GM18909 (cell line): ENCODE measurements around the gene ZNF628.

Experiments used
- ATAC-seq: cut with Tn5 transposase; IDR thresholded peaks from one replicate; pipeline ENCODE4 v1.9.1; 2021; ENCODE audit warnings: mild to moderate bottlenecking; ENCODE audit not compliant: unreplicated experiment, poor library complexity

ZNF628 gene

DNA sequence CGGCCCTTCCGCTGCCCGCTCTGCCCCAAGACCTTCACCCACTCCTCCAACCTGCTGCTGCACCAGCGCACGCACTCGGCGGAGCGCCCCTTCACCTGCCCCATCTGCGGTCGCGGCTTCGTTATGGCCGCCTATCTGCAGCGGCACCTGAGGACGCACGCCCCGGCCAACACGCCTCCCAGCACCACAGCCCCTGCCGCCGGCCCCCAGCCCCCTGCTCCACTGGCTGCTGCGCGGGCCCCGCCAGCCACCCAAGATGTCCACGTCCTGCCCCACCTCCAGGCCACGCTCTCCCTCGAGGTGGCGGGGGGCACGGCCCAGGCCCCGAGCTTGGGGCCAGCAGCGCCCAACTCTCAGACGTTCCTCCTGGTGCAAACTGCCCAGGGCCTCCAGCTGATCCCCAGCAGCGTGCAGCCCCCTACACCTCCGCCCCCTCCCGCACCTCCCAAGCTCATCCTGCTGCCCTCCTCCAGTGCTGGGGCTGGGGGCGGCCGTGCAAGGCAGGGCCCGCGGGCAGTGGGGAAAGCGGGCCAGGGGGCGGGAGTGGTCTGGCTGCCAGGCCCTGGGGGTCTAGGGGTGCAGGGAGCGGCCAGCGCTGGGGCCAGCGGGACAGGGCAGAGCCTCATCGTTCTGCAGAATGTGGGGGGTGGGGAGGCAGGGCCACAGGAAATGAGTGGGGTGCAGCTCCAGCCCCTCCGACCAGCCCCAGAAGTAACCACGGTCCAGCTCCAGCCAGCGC is 6.7 kb downstream of the ZNF628 start:
- no peak for ATAC-seq

DNA sequence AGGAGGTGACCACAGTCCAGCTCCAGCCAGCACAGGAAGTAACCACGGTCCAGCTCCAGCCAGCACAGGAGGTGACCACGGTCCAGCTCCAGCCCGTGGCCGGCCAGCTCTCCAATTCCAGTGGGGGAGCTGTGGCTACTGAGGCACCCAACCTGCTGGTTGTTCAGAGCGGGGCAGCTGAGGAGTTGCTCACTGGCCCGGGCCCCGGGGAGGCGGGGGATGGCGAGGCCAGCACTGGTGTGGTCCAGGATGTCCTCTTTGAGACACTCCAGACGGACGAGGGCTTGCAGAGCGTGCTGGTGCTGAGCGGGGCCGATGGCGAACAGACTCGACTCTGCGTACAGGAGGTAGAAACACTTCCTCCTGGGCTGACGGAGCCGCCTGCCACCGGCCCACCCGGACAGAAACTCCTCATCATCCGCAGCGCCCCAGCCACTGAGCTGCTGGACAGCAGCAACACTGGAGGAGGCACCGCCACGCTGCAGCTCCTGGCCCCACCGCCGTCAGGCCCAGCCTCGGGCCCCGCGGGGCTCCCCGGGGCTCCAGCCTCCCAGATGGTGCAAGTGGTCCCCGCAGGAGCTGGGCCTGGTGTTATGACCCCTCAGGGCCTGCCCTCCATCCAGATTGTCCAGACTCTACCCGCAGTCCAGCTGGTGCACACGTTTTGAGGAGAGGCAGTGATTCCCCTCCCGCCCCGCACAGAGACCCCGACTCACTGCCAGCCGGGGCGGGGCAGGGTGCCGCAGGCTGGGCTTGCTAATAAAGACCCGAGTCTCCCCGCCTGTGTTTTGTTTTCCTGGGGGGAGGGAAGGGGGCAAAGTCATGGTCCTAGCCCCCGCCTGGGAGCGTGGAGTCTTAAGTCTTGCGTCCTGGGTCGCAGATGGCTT is 7.5 kb downstream of the ZNF628 start:
- ATAC-seq, result no peak

DNA sequence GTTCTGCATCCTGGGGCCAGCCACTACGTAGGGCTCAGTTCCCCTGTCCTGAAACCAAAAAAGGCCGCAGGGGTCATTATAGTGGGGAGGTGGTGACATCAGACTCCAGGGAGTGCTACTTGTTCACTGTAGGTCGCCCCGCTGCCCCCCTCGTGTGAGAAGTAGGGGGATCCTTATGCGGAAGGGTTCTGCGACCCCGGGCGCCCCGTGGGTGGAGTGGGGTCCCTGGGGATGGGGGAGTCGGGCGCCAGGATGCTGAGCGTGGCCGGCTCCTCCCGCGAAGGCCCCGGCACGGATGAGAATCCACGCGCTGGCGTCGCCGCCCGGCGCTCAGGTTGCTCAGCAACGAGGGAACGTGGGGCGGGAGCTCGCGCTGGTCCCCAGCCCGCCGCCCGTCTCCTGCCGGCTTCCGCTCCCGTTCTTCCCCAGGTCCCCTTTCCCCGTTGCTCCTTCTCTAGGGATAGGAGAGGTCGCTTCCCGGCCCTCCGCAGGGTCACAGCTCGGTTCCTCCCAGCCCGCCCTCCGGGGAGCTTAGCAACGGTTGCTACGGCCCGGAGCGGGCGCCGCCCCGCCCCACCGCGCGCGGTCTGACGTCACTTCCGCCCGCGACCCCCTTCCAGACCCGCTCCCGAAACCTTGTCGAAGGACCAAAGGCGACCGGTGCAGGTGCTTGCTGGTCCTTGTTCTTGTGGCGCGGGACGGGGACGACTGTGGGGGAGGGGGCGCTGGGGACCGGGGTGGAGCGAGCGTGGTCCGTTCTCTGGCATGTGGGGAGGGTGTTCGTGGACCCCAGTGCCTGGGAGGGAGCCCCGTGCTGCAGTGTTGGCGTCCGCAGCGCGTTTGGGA is 8.4 kb downstream of the ZNF628 start, which contains the start of gene NAT14:
Gene NAT14 (plus strand): TSS at position 596 of the 846 bp plus-strand sequence. CDS start 521 bp downstream, outside the sequence.
- ATAC-seq, result peak; percentile 61

DNA sequence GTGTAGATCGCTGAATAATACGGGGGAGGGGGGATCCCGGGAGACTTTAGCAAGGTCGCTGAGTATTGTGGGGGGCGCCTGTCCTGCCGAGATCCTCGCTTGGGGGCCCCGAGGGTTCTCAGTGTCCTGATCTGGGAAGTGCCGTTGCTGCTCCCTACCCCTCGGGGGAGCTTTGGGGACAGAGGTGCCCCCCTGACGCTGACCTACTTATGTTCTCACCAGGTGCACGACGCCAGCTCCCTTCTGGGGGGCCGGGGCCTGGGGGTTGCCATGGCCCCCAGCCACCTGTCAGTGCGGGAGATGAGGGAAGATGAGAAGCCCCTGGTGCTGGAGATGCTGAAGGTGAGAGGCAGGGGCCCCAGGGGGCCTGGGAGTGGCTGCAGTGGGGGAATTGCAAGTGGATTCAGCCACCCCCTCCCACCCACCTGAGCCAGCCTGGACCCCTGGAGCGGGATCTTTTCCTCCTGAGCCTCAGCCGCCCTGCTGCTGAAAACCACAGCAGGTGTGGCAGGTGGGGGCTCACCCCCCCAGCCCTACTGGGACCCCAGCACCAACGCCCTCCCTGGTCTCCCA is 9.1 kb downstream of the ZNF628 start:
- no peak for ATAC-seq

GRCh38 chr19:55486043-55486970 is 9.9 kb downstream of the ZNF628 start:
- ATAC-seq, result no peak

DNA sequence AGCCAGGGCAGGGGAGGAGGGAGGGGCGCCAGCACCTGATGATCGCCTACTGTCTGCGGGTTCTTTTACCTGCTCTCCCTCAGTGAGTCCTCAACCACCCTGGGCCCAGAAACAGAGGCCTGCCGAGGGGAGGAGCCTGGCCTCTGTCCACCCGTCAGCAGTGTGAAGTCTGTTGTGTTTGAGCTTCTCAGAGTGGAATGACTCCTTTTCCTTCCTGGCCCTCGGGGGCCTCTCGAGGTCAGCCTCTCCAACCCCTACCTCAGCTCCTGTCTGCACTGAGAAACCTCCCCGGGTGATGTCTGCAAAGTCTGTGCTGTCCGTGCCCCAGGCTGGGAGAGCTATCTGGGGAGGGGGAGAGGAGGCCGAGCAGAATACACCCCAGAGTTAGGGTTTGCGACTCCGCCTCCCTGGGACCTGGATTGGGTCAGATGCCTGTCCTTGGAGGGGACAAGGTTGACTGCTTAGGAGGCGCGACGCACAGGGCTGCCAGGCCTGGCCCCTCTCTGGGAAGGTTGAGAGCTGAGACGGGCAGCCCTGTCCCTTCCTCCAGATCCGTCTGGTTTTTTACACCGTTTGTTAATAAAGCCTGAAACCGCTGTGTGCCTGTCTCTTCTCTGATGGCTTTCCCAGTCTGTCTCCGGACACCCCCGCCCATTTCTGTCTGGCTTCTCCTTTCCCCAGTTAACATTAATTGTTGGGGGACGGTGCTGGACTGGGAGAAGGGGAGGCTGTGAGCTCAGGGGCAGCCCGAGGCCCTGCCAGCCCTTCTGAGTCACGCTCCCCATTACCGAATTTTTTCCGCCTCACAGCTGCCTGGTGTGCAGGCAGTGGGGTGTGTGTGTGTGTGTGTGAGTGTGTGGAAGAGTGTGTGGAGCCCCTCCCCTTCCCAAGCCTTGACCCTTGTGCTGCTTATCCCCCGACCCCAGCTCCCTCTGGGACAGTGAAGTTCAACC is 10.8 kb downstream of the ZNF628 start:
- ATAC-seq, result no peak

GRCh38 chr19:55487924-55488687 is 11.7 kb downstream of the ZNF628 start, which contains the start of gene SSC5D:
TSS of gene SSC5D (plus strand) at chr19:55488436. CDS start at chr19:55488590, 154 bp downstream.
- ATAC-seq, result no peak

- ATAC-seq, result no peak
These were observed 12.7 kb downstream of the ZNF628 start for GRCh38 chr19:55488986-55489710.

- no peak for ATAC-seq
These were observed 13.5 kb downstream of the ZNF628 start for GRCh38 chr19:55489711-55490477.

DNA sequence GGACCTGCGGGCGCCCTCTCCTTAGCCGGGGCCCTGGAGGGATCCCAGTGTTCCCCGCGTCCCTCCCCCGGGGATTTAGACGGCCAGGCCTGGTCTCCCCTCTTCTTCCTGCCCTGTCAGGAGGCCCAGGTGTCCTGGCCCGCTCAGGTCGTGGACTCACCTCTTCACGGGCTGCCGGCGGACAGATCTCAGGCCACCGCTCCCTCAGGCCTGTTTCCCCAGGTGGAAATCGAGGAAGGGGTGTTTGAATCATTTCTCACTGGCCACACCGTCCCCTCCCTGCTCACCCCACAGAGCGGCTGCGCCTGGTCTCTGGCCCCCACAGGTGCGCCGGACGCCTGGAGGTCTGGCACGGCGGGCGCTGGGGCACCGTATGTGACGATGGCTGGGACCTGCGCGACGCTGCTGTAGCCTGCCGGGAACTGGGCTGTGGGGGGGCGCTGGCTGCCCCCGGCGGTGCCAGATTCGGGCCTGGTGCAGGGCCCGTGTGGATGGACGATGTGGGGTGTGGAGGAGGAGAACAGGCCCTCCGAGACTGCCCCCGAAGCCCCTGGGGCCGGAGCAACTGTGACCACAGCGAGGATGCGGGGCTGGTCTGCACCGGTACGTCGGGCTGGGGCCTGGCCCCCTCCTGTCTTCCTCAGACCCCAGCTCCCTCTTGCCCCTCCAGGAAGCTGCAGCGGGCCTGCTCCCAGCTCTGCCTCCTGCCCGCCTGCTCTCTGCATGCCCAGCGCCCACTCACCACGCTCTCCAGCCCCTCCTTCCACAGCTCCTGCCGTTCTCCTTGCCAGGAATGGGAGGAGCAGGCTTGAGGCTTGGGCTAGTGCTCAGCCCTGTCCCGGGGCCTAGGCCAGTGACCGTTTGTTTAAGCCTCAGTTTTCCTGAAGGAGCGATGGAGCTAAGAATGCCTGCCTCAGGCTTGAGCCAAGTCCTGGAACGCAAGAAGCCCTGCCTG is 14.3 kb downstream of the ZNF628 start:
- no peak for ATAC-seq

DNA sequence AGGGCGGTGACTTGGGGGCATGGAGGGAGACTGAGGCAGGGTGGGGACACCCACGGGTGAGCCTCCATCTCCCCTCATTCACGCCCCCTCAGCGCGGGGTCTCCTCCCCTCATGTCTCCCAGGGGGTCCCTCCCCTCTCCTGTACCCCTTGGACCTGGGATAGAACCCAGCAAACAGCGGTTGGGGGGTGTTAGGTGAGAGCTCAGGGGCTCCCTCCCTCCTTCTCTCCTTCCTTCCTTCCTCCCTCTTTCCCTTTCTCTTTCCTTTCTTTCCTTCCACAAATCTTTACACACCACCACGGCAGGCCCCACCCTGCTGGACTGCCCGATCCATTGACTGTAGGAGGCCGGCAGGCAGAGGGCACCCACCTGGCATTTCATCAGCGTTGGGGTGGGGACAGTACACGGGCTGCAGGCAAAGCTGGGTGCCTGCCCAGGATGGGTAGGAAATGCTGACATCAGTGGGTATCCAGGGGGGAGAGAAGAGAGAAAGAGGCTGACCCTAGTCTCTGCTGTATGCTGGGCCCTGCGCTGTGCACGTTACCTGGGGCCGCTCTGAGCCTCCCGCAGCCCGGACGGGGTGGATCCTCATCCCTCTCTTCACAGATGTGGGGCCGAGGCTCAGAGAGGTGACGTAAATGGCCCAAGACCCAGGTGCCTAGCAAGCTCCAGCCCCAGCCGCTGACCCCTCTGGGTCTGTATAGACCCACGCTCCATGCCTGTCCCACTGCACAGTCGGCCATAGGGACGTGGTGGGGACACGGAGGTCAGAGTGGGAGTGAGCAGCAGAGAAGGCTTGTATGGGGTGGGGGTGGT is 15.3 kb downstream of the ZNF628 start:
- ATAC-seq, result no peak

DNA sequence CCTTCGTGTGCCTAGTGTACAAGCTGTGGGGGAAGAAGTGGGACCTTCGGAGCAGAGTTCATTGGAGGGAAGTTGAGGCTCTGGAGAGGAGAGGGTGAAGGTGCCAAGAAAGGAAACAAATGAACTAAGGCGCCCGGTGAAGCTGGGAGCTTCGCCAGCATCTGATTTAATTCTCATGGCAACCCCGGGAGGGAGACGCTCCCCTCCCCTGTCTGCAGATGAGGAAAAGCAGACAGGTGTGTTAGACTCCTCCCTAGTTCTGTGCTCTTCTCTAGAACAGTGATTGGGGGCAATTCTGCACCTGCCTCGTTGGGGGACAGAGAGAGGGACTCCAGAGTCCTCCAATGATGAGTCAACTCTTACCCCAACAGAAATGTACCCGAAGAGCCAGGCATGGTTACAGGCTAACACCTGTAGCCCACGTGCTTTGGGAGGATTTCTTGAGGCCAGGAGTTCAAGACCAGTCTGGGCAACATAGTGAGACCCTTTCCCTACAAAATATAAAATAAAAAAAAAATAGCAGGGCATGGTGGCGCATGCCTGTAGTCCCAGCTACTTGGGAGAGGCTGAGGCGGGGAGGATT is 16.0 kb downstream of the ZNF628 start:
- no peak for ATAC-seq

DNA sequence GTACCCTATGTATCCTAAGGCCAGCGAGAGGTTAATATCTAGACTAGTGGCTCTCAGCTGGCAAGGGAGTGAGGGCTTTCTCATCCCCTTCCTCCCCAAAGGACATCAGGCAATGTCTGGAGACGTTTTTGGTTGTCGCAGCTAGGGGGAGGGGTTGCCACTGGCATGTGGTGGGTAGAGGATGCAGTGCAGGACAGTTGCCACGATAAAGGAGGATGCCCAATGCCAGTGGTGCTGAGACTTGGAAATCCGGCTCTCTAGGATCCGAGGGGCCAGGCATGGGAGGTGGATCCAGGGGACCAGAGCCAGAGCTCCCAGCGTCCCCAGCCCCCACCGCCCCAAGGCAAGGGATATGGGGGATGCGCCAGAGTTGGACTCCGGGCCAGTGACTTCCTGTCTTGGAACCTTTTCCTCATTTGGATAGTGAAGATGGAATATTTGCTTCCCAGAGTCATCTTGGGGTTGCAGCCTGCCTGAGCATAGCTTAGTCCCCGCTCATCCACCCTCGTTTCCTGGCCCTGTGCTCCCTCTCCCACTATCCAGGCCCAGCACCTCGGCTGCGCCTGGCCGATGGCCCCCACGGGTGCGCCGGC is 16.7 kb downstream of the ZNF628 start:
- ATAC-seq, result no peak
